Mesendoderm (in vitro differentiated cells): ENCODE results near the gene FKBP2.
A peak's percentile ranks its signal among the peaks of the same experiment; 100 is the strongest.

Experiments
- DNase-seq: peaks from one replicate; pipeline ENCODE4 v3.0.0; 2013
- H2AK5ac ChIP-seq: 2 replicates; pipeline ENCODE4 v1.6.1; 2013; ENCODE audit warnings: low read length, inconsistent platforms
- H2BK120ac ChIP-seq: 2 replicates; pipeline ENCODE4 v1.6.1; 2013; ENCODE audit warnings: low read depth, mild to moderate bottlenecking, low read length, moderate library complexity, mixed read lengths
- H2BK15ac ChIP-seq: replicated peaks from 2 replicates; pipeline ENCODE4 v1.6.1; 2013; ENCODE audit warnings: low read depth, mild to moderate bottlenecking, moderate library complexity
- H2BK5ac ChIP-seq: 2 replicates; pipeline ENCODE4 v1.6.1; 2013; ENCODE audit warnings: low read length, inconsistent platforms
- H3K18ac ChIP-seq: 2 replicates; pipeline ENCODE4 v1.6.1; 2013; ENCODE audit warnings: mild to moderate bottlenecking, low read length, mixed read lengths
- H3K23ac ChIP-seq: one replicate; pipeline ENCODE4 v1.6.1; 2013; ENCODE audit warnings: low read length
- H3K27ac ChIP-seq: 2 replicates; pipeline ENCODE4 v1.5.1; 2013; ENCODE audit warnings: low read depth, mild to moderate bottlenecking, inconsistent platforms, low read length, moderate library complexity
- H3K27me3 ChIP-seq: 2 replicates; pipeline ENCODE4 v1.6.1; 2013; ENCODE audit warnings: low read length, control low read depth, mild to moderate bottlenecking, inconsistent platforms; ENCODE audit not compliant: insufficient read depth, poor library complexity
- H3K36me3 ChIP-seq: 2 replicates; pipeline ENCODE4 v1.6.1; 2013; ENCODE audit warnings: low read length, inconsistent platforms; ENCODE audit not compliant: control insufficient read depth, insufficient read depth
- H3K4ac ChIP-seq: one replicate; pipeline ENCODE4 v1.6.1; 2013; ENCODE audit warnings: low read depth, mild to moderate bottlenecking, low read length, moderate library complexity
- H3K4me1 ChIP-seq: 2 replicates; pipeline ENCODE4 v1.6.1; 2013; ENCODE audit warnings: low read depth, low read length, inconsistent platforms; ENCODE audit not compliant: control insufficient read depth
- H3K4me2 ChIP-seq: 2 replicates; pipeline ENCODE4 v1.6.1; 2013; ENCODE audit warnings: low read length
- H3K4me3 ChIP-seq: 2 replicates; pipeline ENCODE4 v1.5.1; 2013; ENCODE audit warnings: mild to moderate bottlenecking, low read length
- H3K56ac ChIP-seq: one replicate; pipeline ENCODE4 v1.6.1; 2013; ENCODE audit warnings: low read length
- H3K79me1 ChIP-seq: 2 replicates; pipeline ENCODE4 v1.6.1; 2013; ENCODE audit warnings: low read length, inconsistent platforms
- H3K79me2 ChIP-seq: 2 replicates; pipeline ENCODE4 v1.6.1; 2013; ENCODE audit warnings: mild to moderate bottlenecking, low read length; ENCODE audit not compliant: control insufficient read depth, insufficient read depth
- H3K9ac ChIP-seq: 2 replicates; pipeline ENCODE4 v1.6.1; 2013; ENCODE audit warnings: low read length, inconsistent platforms
- H4K5ac ChIP-seq: one replicate; pipeline ENCODE4 v1.6.1; 2013; ENCODE audit warnings: low read length
- H4K8ac ChIP-seq: one replicate; pipeline ENCODE4 v1.6.1; 2013; ENCODE audit warnings: low read depth, mild to moderate bottlenecking, control low read depth, low read length, moderate library complexity
- WGBS: extraction: QIAGEN DNeasy Blood & Tissue Kit; methylation state at CpG from one replicate; pipeline ENCODE4 v1.1.7; 2013; ENCODE audit warnings: low lambda C conversion rate, missing lambda C conversion rate; ENCODE audit not compliant: insufficient coverage; ENCODE audit errors: extremely low coverage; 5-methylcytosine and 5-hydroxymethylcytosine counted together

The FKBP2 gene

GRCh38 chr11:64220798-64221197 lies 20.1 kb upstream of the FKBP2 start:
- Histone ChIP-seq H3K23ac (no peak overlapping the region), H2BK120ac (no peak overlapping the region), H3K27me3 (no peaks in the 10 kb centered on the region), H3K36me3 (no peaks in the 10 kb centered on the region), H2AK5ac (no peak overlapping the region), H3K18ac (no peak overlapping the region), H3K27ac (no peak overlapping the region), H3K4me1 (no peaks in the 10 kb centered on the region), H4K8ac (no peak overlapping the region), H3K79me2 (no peaks in the 10 kb centered on the region), H3K4me2 (no peak overlapping the region), H3K79me1 (no peaks in the 10 kb centered on the region), H4K5ac (no peak overlapping the region), H3K56ac (no peak overlapping the region), H2BK5ac (no peak overlapping the region), H3K9ac (no peak overlapping the region), H3K4me3 (no peak overlapping the region), H2BK15ac (no peak overlapping the region), H3K4ac (no peak overlapping the region)
- WGBS = no CpG with 5 or more reads among the region's 14 CpGs
- no peak for DNase-seq

GRCh38 chr11:64222651-64223000 lies 18.3 kb upstream of the FKBP2 start:
- DNase-seq = no peak
- Histone ChIP-seq H3K27me3 (no peaks in the 10 kb centered on the region), H3K79me1 (peaks cover 4% of the 10 kb centered on the region), H3K36me3 (no peaks in the 10 kb centered on the region), H3K4me1 (peaks cover 2% of the 10 kb centered on the region), H2AK5ac (no peak overlapping the region), H3K4me3 (no peak overlapping the region), H3K27ac (no peak overlapping the region), H3K4ac (no peak overlapping the region), H3K4me2 (no peak overlapping the region), H2BK120ac (no peak overlapping the region), H4K5ac (no peak overlapping the region), H3K79me2 (no peaks in the 10 kb centered on the region), H4K8ac (no peak overlapping the region), H3K23ac (no peak overlapping the region), H3K9ac (no peak overlapping the region), H3K56ac (no peak overlapping the region), H2BK5ac (no peak overlapping the region), H3K18ac (no peak overlapping the region), H2BK15ac (no peak overlapping the region)
- no CpG with 5 or more reads among the region's 9 CpGs for WGBS

- Histone ChIP-seq H3K79me2 (no peaks in the 10 kb centered on the region), H3K36me3 (no peaks in the 10 kb centered on the region), H3K4ac (no peak overlapping the region), H3K27ac (no peak overlapping the region), H3K4me3 (no peak overlapping the region), H3K79me1 (peaks cover 4% of the 10 kb centered on the region), H2BK5ac (no peak overlapping the region), H2BK15ac (no peak overlapping the region), H3K18ac (no peak overlapping the region), H3K56ac (no peak overlapping the region), H2BK120ac (no peak overlapping the region), H4K5ac (no peak overlapping the region), H3K27me3 (no peaks in the 10 kb centered on the region), H3K4me1 (peaks cover 2% of the 10 kb centered on the region), H4K8ac (no peak overlapping the region), H3K4me2 (no peak overlapping the region), H3K23ac (no peak overlapping the region), H2AK5ac (no peak overlapping the region), H3K9ac (no peak overlapping the region)
- DNase-seq = no peak
- no CpG with 5 or more reads among the region's 24 CpGs for WGBS
Observed at GRCh38 chr11:64223001-64223651, 17.8 kb upstream of the FKBP2 start.

- Histone ChIP-seq H2BK15ac (no peak overlapping the region), H4K5ac (no peak overlapping the region), H3K4me2 (no peak overlapping the region), H3K18ac (no peak overlapping the region), H4K8ac (no peak overlapping the region), H3K4ac (no peak overlapping the region), H2BK5ac (no peak overlapping the region), H3K4me1 (peaks cover 2% of the 10 kb centered on the region), H3K4me3 (no peak overlapping the region), H3K79me2 (no peaks in the 10 kb centered on the region), H3K56ac (no peak overlapping the region), H3K79me1 (peaks cover 4% of the 10 kb centered on the region), H3K23ac (no peak overlapping the region), H2BK120ac (no peak overlapping the region), H3K9ac (no peak overlapping the region), H3K27me3 (no peaks in the 10 kb centered on the region), H2AK5ac (no peak overlapping the region), H3K36me3 (no peaks in the 10 kb centered on the region), H3K27ac (no peak overlapping the region)
- DNase-seq = no peak
- no CpG with 5 or more reads among the region's 17 CpGs for WGBS
Observed at GRCh38 chr11:64224151-64224890, 16.6 kb upstream of the FKBP2 start.

- peak overlapping the region; percentile 17 for H3K27ac ChIP-seq
- H3K4me2 ChIP-seq = peak overlapping the region; percentile 83
- no peak overlapping the region for H3K23ac ChIP-seq
- H3K4ac ChIP-seq = no peak overlapping the region
- no peak overlapping the region for H4K5ac ChIP-seq
- no peak overlapping the region for H2AK5ac ChIP-seq
- WGBS = no CpG with 5 or more reads among the region's 22 CpGs
- no peak overlapping the region for H2BK5ac ChIP-seq
- H3K9ac ChIP-seq = peak overlapping the region; percentile 93
- H3K4me3 ChIP-seq = no peak overlapping the region
- no peaks in the 10 kb centered on the region for H3K27me3 ChIP-seq
- no peak overlapping the region for H2BK120ac ChIP-seq
- peaks cover 2% of the 10 kb centered on the region for H3K4me1 ChIP-seq
- H4K8ac ChIP-seq = no peak overlapping the region
- H3K36me3 ChIP-seq = no peaks in the 10 kb centered on the region
- H3K79me2 ChIP-seq = no peaks in the 10 kb centered on the region
- no peak for DNase-seq
- peak overlapping the region; percentile 52 for H3K56ac ChIP-seq
- no peak overlapping the region for H2BK15ac ChIP-seq
- no peak overlapping the region for H3K18ac ChIP-seq
- H3K79me1 ChIP-seq = peaks cover 4% of the 10 kb centered on the region
Observed at GRCh38 chr11:64224891-64225607, 15.8 kb upstream of the FKBP2 start.
